Measurements from ENCODE around the gene PHC1. TPM values are rescaled to one million over a fixed set of nuclear protein-coding genes. Genes with fewer than 3 reads are reported as not detected.
"Not testable (repeated sequence)": the region's sequence is repeated elsewhere in the genome, so short reads cannot be mapped to it uniquely, and the experiment has no call there.

PHC1 gene
- polyA plus RNA-seq (2011; rRNA removed) (34.5 and 38.3 TPM in 2 replicates), polyA minus RNA-seq (2011; rRNA and poly(A)+ RNA removed) (30.0 and 35.0 TPM in 2 replicates)

DNA sequence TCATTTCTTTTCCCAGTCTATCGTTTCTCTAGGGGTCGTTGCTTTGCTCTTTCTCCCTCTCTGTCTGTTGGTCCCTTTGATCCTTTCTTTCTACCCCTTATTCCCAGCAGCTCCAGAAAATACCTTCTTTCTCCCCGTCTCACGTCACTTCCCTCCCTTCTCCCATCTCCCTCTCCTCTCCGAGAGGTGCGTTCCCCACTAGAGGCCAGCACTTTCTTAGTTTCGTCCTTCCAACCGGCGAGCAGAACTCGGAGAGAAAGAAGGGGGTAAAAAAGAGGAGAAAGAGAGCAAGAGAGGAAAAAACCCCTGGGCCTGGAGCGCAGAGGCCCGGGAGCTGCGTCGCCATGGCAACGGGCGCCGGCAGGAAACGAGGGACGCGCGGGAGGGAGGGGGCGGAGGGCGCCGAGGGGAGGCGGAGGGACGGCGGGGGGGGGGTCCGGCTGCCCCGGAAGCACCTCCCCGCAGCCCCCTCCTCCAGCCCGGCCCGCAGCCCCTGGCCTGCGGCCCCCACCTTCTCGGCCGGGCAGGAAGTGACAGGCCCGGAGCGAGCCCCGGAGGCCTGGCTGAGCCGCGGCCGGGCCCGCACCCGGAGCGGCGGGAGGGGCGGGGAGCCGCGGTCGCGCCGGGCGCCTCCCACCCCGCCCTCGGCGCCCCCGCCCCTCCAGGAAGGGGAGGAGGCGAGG is at the start of gene PHC1:
Gene PHC1, plus strand, starts transcription at position 477 of the 683 bp plus-strand sequence. CDS start 3,169 bp downstream, outside the sequence.
- Histone ChIP-seq H3K27ac (ENCODE audit: low read depth, low read length) (peak within 1 kb of the TSS; percentile 83), H3K4me3 (ENCODE audit: low read depth, low read length) (peak within 1 kb of the TSS; percentile 86)
- H3K9me3 ChIP-seq (ENCODE audit: control insufficient read depth, insufficient read depth, low read length); H3K27me3 ChIP-seq (ENCODE audit: control insufficient read depth, insufficient read depth, low read length): not testable (repeated sequence)
- DNase-seq (ENCODE audit: low read depth, low spot score), result peak; percentile 39
- CTCF ChIA-PET, result interaction anchor here (0.6 to 2.3 kb wide), 14 partner anchors 20 to 786 kb away, joined by 3 to 19 read pairs (median 3); partner anchors contain the start of genes M6PR and RIMKLB
- POLR2A ChIA-PET, result interaction anchor here (0.8 to 1.0 kb wide), 2 partner anchors 36 kb away, joined by 4 to 8 read pairs; partner anchors contain the start of gene M6PR
- TF ChIP-seq, protein P1, sequence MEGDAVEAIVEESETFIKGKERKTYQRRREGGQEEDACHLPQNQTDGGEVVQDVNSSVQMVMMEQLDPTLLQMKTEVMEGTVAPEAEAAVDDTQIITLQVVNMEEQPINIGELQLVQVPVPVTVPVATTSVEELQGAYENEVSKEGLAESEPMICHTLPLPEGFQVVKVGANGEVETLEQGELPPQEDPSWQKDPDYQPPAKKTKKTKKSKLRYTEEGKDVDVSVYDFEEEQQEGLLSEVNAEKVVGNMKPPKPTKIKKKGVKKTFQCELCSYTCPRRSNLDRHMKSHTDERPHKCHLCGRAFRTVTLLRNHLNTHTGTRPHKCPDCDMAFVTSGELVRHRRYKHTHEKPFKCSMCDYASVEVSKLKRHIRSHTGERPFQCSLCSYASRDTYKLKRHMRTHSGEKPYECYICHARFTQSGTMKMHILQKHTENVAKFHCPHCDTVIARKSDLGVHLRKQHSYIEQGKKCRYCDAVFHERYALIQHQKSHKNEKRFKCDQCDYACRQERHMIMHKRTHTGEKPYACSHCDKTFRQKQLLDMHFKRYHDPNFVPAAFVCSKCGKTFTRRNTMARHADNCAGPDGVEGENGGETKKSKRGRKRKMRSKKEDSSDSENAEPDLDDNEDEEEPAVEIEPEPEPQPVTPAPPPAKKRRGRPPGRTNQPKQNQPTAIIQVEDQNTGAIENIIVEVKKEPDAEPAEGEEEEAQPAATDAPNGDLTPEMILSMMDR (IDR thresholded peaks at IDR 0.05; ENCODE audit: low read depth, low read length), result peak; percentile 62

DNA sequence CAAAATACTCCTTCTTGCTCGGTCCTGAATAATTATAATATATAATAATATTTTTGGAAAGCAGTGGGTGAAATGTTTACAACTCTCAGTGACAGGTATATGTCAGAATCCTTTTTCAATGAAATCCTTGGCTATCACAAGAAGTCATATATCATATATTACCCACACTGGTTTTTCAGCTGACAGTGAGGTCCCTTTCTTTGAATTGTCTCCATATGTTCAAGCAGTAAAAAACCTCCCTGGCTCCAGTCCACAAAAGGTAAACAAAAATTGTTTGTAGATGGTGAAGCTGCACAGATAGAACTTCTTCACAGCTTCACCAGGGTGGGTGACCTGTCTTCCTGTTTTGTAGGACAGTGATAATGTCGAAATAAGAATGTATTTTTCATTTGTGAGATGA is 47.9 kb upstream of the PHC1 start:
- Histone ChIP-seq H3K9me3 (ENCODE audit: control insufficient read depth, insufficient read depth, low read length) (no peaks in the 10 kb centered on the region), H3K4me3 (ENCODE audit: low read depth, low read length) (no peak overlapping the region), H3K27ac (ENCODE audit: low read depth, low read length) (no peak overlapping the region), H3K27me3 (ENCODE audit: control insufficient read depth, insufficient read depth, low read length) (no peaks in the 10 kb centered on the region)
- no peak for DNase-seq (ENCODE audit: low read depth, low spot score)
- ChIA-PET CTCF (interaction anchor here (1.8 kb wide), 1 partner anchor 24 kb away, joined by 6 read pairs; no protein-coding TSS in a partner anchor), POLR2A (no interaction called here)
- TF ChIP-seq, protein P1 (IDR thresholded peaks at IDR 0.05; ENCODE audit: low read depth, low read length), result no peak

DNA sequence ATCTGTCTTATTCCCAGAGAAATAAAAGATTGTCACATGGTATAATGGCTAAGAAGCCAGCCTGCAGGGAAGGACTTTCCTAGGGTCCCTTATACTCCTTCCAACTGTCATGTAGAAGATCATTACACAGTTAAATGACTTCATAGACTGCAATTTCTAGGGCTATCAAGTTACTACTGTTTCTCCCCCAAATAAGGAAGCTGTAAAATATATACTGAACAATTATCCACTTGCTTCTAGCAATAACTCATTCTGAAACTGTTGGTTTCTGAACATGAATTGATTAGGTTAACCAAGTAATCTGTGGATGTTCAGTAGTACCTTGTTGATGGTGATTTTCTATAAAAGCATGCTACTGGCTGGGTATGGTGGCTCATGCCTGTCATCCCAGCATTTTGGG is 47.3 kb upstream of the PHC1 start:
- ChIA-PET CTCF (interaction anchor here (1.8 kb wide), 1 partner anchor 24 kb away, joined by 6 read pairs; no protein-coding TSS in a partner anchor), POLR2A (no interaction called here)
- H3K4me3 ChIP-seq (ENCODE audit: low read depth, low read length), result no peak overlapping the region
- no peaks in the 10 kb centered on the region for H3K27me3 ChIP-seq (ENCODE audit: control insufficient read depth, insufficient read depth, low read length)
- no peak overlapping the region for H3K27ac ChIP-seq (ENCODE audit: low read depth, low read length)
- DNase-seq (ENCODE audit: low read depth, low spot score), result no peak
- TF ChIP-seq, protein P1 (IDR thresholded peaks at IDR 0.05; ENCODE audit: low read depth, low read length), result no peak
- H3K9me3 ChIP-seq (ENCODE audit: control insufficient read depth, insufficient read depth, low read length), result no peaks in the 10 kb centered on the region

DNA sequence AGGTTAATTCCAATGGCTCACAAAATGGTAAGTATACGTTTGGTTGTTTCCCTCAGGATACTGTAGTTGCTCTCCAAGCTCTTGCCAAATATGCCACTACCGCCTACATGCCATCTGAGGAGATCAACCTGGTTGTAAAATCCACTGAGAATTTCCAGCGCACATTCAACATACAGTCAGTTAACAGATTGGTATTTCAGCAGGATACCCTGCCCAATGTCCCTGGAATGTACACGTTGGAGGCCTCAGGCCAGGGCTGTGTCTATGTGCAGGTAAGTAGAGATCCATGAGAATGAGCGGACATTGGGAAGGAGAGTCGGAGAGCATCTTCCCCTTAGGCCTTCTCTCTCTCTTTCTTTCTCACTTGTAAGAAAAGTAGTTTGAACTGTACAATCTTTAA is 46.5 kb upstream of the PHC1 start:
- CTCF ChIA-PET, result interaction anchor here (1.8 to 2.5 kb wide), 2 partner anchors 8 to 23 kb away, joined by 6 to 13 read pairs; no protein-coding TSS in a partner anchor
- POLR2A ChIA-PET, result no interaction called here
- TF ChIP-seq, protein P1 (IDR thresholded peaks at IDR 0.05; ENCODE audit: low read depth, low read length), result no peak
- no peaks in the 10 kb centered on the region for H3K9me3 ChIP-seq (ENCODE audit: control insufficient read depth, insufficient read depth, low read length)
- no peak overlapping the region for H3K27ac ChIP-seq (ENCODE audit: low read depth, low read length)
- H3K27me3 ChIP-seq (ENCODE audit: control insufficient read depth, insufficient read depth, low read length), result no peaks in the 10 kb centered on the region
- H3K4me3 ChIP-seq (ENCODE audit: low read depth, low read length), result no peak overlapping the region
- no peak for DNase-seq (ENCODE audit: low read depth, low spot score)

DNA sequence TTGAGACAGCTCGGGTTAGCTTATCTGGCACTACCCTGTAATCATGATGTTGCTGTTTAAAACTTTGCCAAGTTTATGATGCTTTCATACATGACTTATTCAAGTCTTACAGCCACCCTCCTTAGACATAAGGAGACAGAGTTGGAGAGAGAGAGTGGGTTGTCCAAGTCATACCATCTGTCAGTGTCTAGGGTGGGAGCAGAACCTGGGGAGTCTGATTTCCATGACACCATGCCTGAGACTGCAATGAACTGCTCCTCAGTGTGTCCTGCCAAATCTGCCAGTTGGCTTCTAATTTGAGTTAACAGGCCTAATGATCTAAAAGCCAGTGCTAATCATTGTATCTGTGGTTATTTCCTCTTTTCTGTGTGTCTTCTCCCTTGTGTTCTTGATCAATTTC is 43.7 kb upstream of the PHC1 start:
- H3K9me3 ChIP-seq (ENCODE audit: control insufficient read depth, insufficient read depth, low read length), result no peaks in the 10 kb centered on the region
- ChIA-PET CTCF (interaction anchor here (2.5 kb wide), 1 partner anchor 10 kb away, joined by 13 read pairs; no protein-coding TSS in a partner anchor), POLR2A (no interaction called here)
- no peaks in the 10 kb centered on the region for H3K27me3 ChIP-seq (ENCODE audit: control insufficient read depth, insufficient read depth, low read length)
- TF ChIP-seq, protein P1 (IDR thresholded peaks at IDR 0.05; ENCODE audit: low read depth, low read length), result no peak
- H3K4me3 ChIP-seq (ENCODE audit: low read depth, low read length), result no peak overlapping the region
- H3K27ac ChIP-seq (ENCODE audit: low read depth, low read length), result no peak overlapping the region
- DNase-seq (ENCODE audit: low read depth, low spot score), result no peak

All from AG04450 (cell line).